Uterus (tissue), 2 donors: ENCODE results near the gene PAQR8.

ENCODE experiments used
- CTCF ChIP-seq, 4 experiments: fragments of 200-600 bp in 2 of 4; fragments of 450-650 bp in 2 of 4; sonication (generic) in 2 of 4; IDR thresholded peaks; one replicate each; pipeline ENCODE4 v1.5.1; 2016 to 2019; ENCODE audit warnings: antibody characterized with exemption in 4 of 4, mild to moderate bottlenecking in 2 of 4, moderate library complexity in 1 of 4
- POLR2A ChIP-seq, 2 donors: fragments of 450-650 bp; IDR thresholded peaks; one replicate each; pipeline ENCODE4 v1.6.1; 2016; ENCODE audit warnings: antibody characterized with exemption in 2 of 2, mild to moderate bottlenecking in 1 of 2, moderate library complexity in 1 of 2

DNA sequence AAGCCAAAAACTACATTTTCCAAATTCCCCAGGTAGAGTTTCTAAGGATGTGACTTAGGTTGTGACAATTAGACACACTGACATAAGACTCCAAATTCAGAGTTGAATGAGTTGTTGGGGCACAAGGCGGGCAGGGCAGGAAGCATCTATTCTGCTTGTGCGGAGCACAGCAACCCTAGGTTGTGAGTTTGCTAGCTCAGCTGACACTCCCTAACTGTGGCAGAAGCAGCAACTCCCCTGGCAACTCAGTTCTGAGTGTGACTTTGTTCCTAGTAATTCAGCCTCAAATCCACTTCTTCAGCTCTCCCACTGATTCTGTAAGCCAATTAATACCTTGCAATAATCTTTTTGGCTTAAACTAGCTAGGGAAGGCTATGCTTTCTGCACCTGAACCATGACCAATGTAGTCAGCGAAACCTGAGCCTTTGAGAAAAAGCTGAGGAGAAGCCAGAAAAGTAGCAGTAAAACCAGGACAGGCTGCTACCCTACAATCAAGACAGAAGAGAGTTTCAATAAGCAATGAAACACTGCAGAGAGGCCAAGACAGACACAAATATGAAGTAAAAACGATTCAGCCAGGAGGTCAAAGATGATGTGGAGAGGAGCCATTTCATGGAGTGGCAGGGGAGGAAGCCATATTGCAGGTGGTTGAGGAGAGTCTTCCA lies 30.0 kb upstream of the PAQR8 start:
- TF ChIP-seq POLR2A (IDR thresholded peaks at IDR 0.05) (no peak), CTCF (IDR thresholded peaks at IDR 0.05) (no peak)
